Common myeloid progenitor, CD34-positive (primary cell): Measurements from ENCODE around the gene CCDC144A.
"Not testable (repeated sequence)": the region's sequence is repeated elsewhere in the genome, so short reads cannot be mapped to it uniquely, and the experiment has no call there.

Experiments used
- CTCF ChIA-PET: fragments of 350-600 bp; sonication (Branson Sonifier 250); formaldehyde crosslinking; loops from one replicate; lab custom pipeline; 2021; ENCODE audit warnings: antibody characterized with exemption; lab: Charles Lee
- POLR2A ChIA-PET: fragments of 350-600 bp; sonication (Branson Sonifier 250); formaldehyde crosslinking; loops from one replicate; lab custom pipeline; 2021; ENCODE audit warnings: antibody characterized with exemption; lab: Charles Lee
- DNase-seq, 3 donors: peaks; one replicate each; pipeline versions ENCODE4 v3.0.0 to v3.0.0-alpha.2; 2013
- H3K27ac ChIP-seq, 2 experiments: 1 replicate in 1 of 2; 2 replicates in 1 of 2; pipeline ENCODE4 v1.7.0; 2013; ENCODE audit warnings: inconsistent platforms in 2 of 2, low read length in 2 of 2, mild to moderate bottlenecking in 2 of 2, low read depth in 1 of 2, moderate library complexity in 1 of 2; ENCODE audit not compliant: severe bottlenecking in 2 of 2, insufficient read depth in 1 of 2, poor library complexity in 1 of 2
- H3K27me3 ChIP-seq, 5 experiments: replicated peaks in 2 of 5; 1 replicate in 3 of 5; 2 replicates in 2 of 5; pipeline versions ENCODE4 v1.6.1 to v1.7.0; 2013; ENCODE audit warnings: low read length in 4 of 5, mild to moderate bottlenecking in 2 of 5, moderate library complexity in 2 of 5, inconsistent platforms in 1 of 5; ENCODE audit not compliant: insufficient read depth in 5 of 5, control insufficient read depth in 4 of 5
- H3K36me3 ChIP-seq, 4 experiments: 1 replicate in 2 of 4; 2 replicates in 2 of 4; pipeline versions ENCODE4 v1.6.1 to v1.7.0; 2013; ENCODE audit warnings: low read length in 3 of 4, control low read depth in 1 of 4, mild to moderate bottlenecking in 1 of 4; ENCODE audit not compliant: control insufficient read depth in 4 of 4, insufficient read depth in 4 of 4
- H3K4me1 ChIP-seq, 4 experiments: 1 replicate in 3 of 4; 2 replicates in 1 of 4; pipeline versions ENCODE4 v1.6.1 to v1.7.1; 2013; ENCODE audit warnings: low read length in 3 of 4, mild to moderate bottlenecking in 3 of 4, control low read depth in 1 of 4, inconsistent platforms in 1 of 4, moderate library complexity in 1 of 4; ENCODE audit not compliant: control insufficient read depth in 4 of 4, insufficient read depth in 4 of 4; ENCODE audit errors: control extremely low read depth in 1 of 4
- H3K4me3 ChIP-seq, 7 experiments: 1 replicate in 4 of 7; 2 replicates in 3 of 7; pipeline versions ENCODE4 v1.5.1 to v1.7.0; 2013; ENCODE audit warnings: mild to moderate bottlenecking in 7 of 7, low read length in 6 of 7, moderate library complexity in 6 of 7, inconsistent platforms in 2 of 7, low read depth in 2 of 7, control low read depth in 1 of 7; ENCODE audit not compliant: insufficient read depth in 4 of 7, control insufficient read depth in 1 of 7; ENCODE audit errors: extremely low read depth in 1 of 7
- H3K9me3 ChIP-seq, 5 experiments: 1 replicate in 4 of 5; 2 replicates in 1 of 5; pipeline versions ENCODE4 v1.6.1 to v1.7.1; 2013; ENCODE audit warnings: low read length in 4 of 5, mild to moderate bottlenecking in 2 of 5, inconsistent platforms in 1 of 5, low read depth in 1 of 5, moderate library complexity in 1 of 5; ENCODE audit not compliant: control insufficient read depth in 4 of 5, insufficient read depth in 2 of 5; ENCODE audit errors: control extremely low read depth in 1 of 5
- WGBS: methylation state at CpG from one replicate; pipeline ENCODE4 v1.1.5; 2013; ENCODE audit not compliant: insufficient coverage; 5-methylcytosine and 5-hydroxymethylcytosine counted together

Gene CCDC144A

DNA sequence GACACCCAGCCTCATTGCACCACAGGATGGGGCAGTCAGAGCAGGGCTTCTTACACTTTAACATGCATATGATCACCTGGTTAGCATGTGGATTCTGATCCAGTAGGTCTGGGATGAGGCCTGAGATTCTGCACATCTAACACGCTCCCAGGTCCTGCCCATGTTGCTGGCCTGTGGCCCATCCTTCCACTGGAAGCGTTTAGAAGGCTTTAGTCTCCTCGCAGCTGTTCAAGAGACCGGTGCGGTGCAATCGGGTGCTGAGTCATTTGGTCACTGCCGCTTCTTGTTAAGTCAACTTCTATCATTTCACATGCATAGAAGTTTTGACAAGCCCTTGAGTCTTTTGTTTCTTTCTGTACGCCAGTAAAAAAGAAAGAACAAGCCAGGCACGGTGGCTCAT, 117.6 kb downstream of the CCDC144A start:
- H3K9me3 ChIP-seq, H3K27ac ChIP-seq, H3K4me3 ChIP-seq, POLR2A ChIA-PET, H3K36me3 ChIP-seq, CTCF ChIA-PET, H3K4me1 ChIP-seq, H3K27me3 ChIP-seq, DNase-seq: not testable (repeated sequence)
- no CpG with 5 or more reads among the region's 9 CpGs for WGBS

DNA sequence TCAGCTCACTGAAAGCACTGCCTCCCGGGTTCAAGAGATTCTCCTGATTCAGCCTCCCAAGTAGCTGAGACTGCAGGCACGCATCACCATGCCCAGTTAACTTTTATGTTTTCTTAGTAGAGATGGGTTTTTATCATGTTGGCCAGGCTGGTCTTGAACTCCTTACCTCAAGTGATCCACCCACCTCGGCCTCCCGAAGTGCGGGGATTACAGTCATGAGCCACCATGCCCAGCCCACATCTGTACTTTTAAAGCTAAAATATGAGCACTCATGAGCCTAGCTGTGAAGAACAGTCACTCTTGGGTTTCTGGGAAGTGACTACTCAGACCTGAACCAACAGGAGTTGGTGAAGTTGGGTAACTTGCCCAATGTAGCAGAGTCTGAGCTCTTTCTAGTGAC, 120.2 kb downstream of the CCDC144A start:
- H3K4me1 ChIP-seq, H3K9me3 ChIP-seq, CTCF ChIA-PET, H3K27ac ChIP-seq, POLR2A ChIA-PET, DNase-seq, H3K27me3 ChIP-seq, H3K36me3 ChIP-seq, H3K4me3 ChIP-seq: not testable (repeated sequence)
- no CpG with 5 or more reads among the region's 5 CpGs for WGBS

DNA sequence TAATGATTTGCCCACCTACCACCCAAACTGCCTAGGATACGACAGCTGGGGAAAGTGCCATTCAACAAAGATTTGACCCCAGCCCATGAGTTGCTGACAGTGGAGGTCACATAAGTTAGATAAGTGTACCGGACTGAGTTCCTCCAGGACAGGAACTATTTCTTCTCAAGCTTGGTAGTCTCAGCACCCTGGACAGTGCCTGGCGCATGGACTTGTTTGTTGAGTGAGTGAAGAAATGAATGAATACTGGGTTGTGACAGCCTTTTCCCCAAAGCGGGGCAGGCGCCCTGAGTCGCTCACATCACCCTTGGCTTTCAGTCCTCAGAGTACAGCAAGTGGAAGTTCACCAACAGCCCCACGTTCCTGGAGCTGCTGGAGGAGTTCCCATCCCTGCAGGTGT, 122.1 kb downstream of the CCDC144A start:
- 40% methylated on average over 1 of the region's 7 CpGs for WGBS
- DNase-seq = peak; percentile 22 to 59 (median 25)
- H3K4me1 ChIP-seq, H3K27me3 ChIP-seq, CTCF ChIA-PET, H3K4me3 ChIP-seq, POLR2A ChIA-PET, H3K27ac ChIP-seq, H3K36me3 ChIP-seq, H3K9me3 ChIP-seq: not testable (repeated sequence)

DNA sequence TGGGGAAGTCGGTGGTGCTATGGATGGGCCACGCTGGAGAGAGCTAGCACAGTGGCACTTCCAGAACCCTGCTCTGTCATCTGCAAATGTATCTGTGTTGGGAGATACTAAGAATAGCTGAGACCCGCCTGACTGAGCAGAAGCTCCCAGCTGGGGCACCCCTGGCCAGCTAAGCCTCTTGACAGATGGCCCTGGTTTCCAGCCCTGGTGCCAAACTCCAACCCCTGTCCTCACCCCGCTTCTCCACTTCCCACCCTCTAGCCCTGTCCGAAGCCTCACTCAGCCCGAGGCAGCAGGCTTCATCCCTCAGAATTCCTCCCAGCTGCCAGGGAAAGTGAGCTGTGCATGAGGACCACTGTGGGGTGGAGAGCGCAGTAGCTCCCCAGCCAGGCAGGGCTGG, 124.4 kb downstream of the CCDC144A start:
- no peak for DNase-seq
- H3K27me3 ChIP-seq = peaks cover 0 to 7% (median 2%) of the 10 kb centered on the region in 5 experiments
- H3K4me3 ChIP-seq = no peak overlapping the region
- H3K27ac ChIP-seq = no peak overlapping the region
- WGBS = no CpG with 5 or more reads among the region's 7 CpGs
- H3K4me1 ChIP-seq = no peaks in the 10 kb centered on the region
- no peaks in the 10 kb centered on the region for H3K36me3 ChIP-seq
- no peaks in the 10 kb centered on the region for H3K9me3 ChIP-seq
- ChIA-PET POLR2A (no interaction called here), CTCF (no interaction called here)

DNA sequence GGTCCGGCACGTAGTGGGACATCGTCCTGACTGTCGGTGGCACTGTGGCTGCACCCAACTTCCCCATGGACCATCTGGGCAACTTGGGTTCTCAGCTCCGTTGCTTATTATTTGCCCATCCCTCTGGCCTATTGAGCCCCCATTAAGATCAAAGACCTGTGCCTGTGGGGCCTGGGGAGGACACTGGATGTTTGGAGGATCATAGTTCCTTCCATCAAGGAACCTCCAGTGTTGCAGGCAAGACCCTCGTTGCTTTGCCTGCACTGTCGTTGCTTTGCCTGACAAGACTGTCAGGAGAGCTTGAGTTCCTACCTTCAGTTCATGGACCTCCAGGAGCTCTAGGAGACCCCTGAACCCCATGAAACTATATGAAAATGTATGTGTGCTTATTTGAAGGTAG, 127.2 kb downstream of the CCDC144A start:
- POLR2A ChIA-PET = no interaction called here
- no peak overlapping the region for H3K4me3 ChIP-seq
- 100% methylated on average over 1 of the region's 7 CpGs for WGBS
- DNase-seq = no peak
- no peaks in the 10 kb centered on the region for H3K36me3 ChIP-seq
- CTCF ChIA-PET = no interaction called here
- no peaks in the 10 kb centered on the region for H3K9me3 ChIP-seq
- no peak overlapping the region for H3K27ac ChIP-seq
- H3K4me1 ChIP-seq = no peaks in the 10 kb centered on the region
- H3K27me3 ChIP-seq = peaks cover 0 to 22% (median 2%) of the 10 kb centered on the region in 5 experiments

DNA sequence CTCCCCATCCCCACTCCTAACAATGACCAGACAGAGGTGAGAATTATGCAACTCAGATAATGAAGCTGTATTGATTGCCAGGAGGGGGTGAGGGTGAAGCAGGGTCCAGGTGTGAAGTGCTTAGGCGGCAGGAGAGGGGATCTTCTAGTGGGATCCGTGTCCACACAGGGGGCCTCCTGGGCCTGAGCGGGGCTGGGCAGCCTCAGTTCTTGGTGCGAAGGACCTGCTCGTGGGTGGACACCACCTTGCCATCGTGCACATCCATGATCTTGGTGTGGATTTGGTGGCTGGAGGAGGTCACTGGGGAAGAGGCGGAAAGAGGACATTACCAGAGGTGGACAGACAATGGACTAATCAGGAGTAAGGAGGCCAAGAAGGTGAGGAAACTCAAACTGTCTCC, 127.9 kb downstream of the CCDC144A start:
- peaks cover 0 to 20% (median 2%) of the 10 kb centered on the region in 5 experiments for H3K27me3 ChIP-seq
- POLR2A ChIA-PET, H3K36me3 ChIP-seq, H3K4me3 ChIP-seq, CTCF ChIA-PET, DNase-seq, H3K4me1 ChIP-seq, H3K27ac ChIP-seq, H3K9me3 ChIP-seq: not testable (repeated sequence)
- no CpG with 5 or more reads among the region's 7 CpGs for WGBS

DNA sequence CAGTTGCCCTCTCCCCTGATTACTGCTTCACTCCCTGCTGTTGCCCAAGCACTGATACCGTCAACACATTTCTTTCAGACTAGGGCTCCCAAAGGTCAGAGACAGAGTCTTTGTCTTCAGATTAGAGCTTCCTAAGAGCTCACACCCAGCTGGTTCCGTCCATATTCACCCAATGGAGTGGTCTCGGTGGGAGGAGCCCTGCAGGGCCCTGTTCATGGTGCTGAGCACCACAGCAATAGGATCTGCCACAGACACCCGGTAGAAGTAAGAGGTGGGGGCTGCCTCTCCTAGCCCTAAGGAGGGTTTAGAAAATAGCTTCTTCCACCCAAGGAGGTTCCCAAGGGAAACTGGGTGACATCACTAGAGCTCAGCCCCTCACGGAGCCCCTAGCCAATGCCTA, 128.3 kb downstream of the CCDC144A start:
- ChIA-PET CTCF (no interaction called here), POLR2A (no interaction called here)
- Histone ChIP-seq H3K4me1 (no peaks in the 10 kb centered on the region), H3K27ac (no peak overlapping the region), H3K9me3 (no peaks in the 10 kb centered on the region), H3K36me3 (no peaks in the 10 kb centered on the region), H3K27me3 (peaks cover 0 to 20% (median 2%) of the 10 kb centered on the region in 5 experiments), H3K4me3 (no peak overlapping the region)
- 54% methylated on average over 2 of the region's 5 CpGs for WGBS
- DNase-seq = no peak
